Smooth muscle cell (in vitro differentiated cells): Measurements from ENCODE around the gene PPP1R12B. TPM values are rescaled to one million over a fixed set of nuclear protein-coding genes. Genes with fewer than 3 reads are reported as not detected.
"Not testable (repeated sequence)": the region's sequence is repeated elsewhere in the genome, so short reads cannot be mapped to it uniquely, and the experiment has no call there.

Source experiments
- DNase-seq: peaks from one replicate; lab custom pipeline; 2025; ENCODE audit not compliant: unreplicated experiment; lab: John Stamatoyannopoulos, UW
- H2AFZ ChIP-seq: fragments of 200-600 bp; sonication (generic); 2 replicates; pipeline ENCODE4 v1.6.0; 2016; ENCODE audit warnings: antibody characterized with exemption, low read depth, mild to moderate bottlenecking
- H3F3A ChIP-seq: fragments of 200-600 bp; sonication (generic); 2 replicates; pipeline ENCODE4 v1.6.0; 2017; ENCODE audit warnings: antibody characterized with exemption, low read depth
- H3K27ac ChIP-seq: fragments of 200-600 bp; sonication (generic); 2 replicates; pipeline ENCODE4 v1.5.1; 2016; ENCODE audit warnings: low read depth, mild to moderate bottlenecking
- H3K27me3 ChIP-seq: fragments of 200-600 bp; sonication (generic); 2 replicates; pipeline ENCODE4 v1.6.1; 2016; ENCODE audit warnings: low read depth, mild to moderate bottlenecking
- H3K36me3 ChIP-seq: fragments of 200-600 bp; sonication (generic); 2 replicates; pipeline ENCODE4 v1.5.1; 2016; ENCODE audit warnings: low read depth
- H3K4me1 ChIP-seq: fragments of 200-600 bp; sonication (generic); 2 replicates; pipeline ENCODE4 v1.5.1; 2016; ENCODE audit warnings: low read depth
- H3K4me2 ChIP-seq: fragments of 200-600 bp; sonication (generic); 2 replicates; pipeline ENCODE4 v1.6.0; 2016; ENCODE audit warnings: mild to moderate bottlenecking
- H3K4me3 ChIP-seq: fragments of 200-600 bp; sonication (generic); 2 replicates; pipeline ENCODE4 v1.5.1; 2016; ENCODE audit warnings: mild to moderate bottlenecking
- H3K79me2 ChIP-seq: fragments of 200-600 bp; sonication (generic); 2 replicates; pipeline ENCODE4 v1.6.0; 2016; ENCODE audit warnings: low read depth, mild to moderate bottlenecking
- H3K9ac ChIP-seq: fragments of 200-600 bp; sonication (generic); 2 replicates; pipeline ENCODE4 v1.6.0; 2016; ENCODE audit warnings: low read depth
- H3K9me3 ChIP-seq: fragments of 200-600 bp; sonication (generic); replicated peaks from 2 replicates; pipeline ENCODE4 v1.5.1; 2016; ENCODE audit warnings: low read depth
- H4K20me1 ChIP-seq: fragments of 200-600 bp; sonication (generic); 2 replicates; pipeline ENCODE4 v1.6.0; 2016; ENCODE audit warnings: low read depth
- WGBS: methylation state at CpG from one replicate; pipeline ENCODE4 v1.1.7; 2016; ENCODE audit warnings: low lambda C conversion rate; 5-methylcytosine and 5-hydroxymethylcytosine counted together
- polyA plus RNA-seq: library from polyadenylated mRNA; unstranded; fragments of >200 nt; fragmentation: Nextera tagmentation; extraction: Ambion mirVana; gene quantifications from 2 replicates; pipeline ENCODE4 v1.2.1, GENCODE V29; 2016
- total RNA-seq: library from RNA; depleted of rRNA; stranded (reverse); fragments of >200 nt; gene quantifications from 2 replicates; pipeline ENCODE4 v1.2.3, GENCODE V29; 2014
- TF ChIP-seq, protein P1 (sequence below): fragments of 200-600 bp; sonication (generic); IDR thresholded peaks from 2 replicates; pipeline ENCODE4 v1.5.1; 2017; ENCODE audit warnings: borderline replicate concordance, mild to moderate bottlenecking, antibody characterized with exemption; ENCODE audit not compliant: insufficient read depth, poor library complexity, severe bottlenecking

PPP1R12B gene
- total and polyA plus RNA-seq, 2 experiments from 2014 or later = 2.8 to 6.7 TPM

DNA sequence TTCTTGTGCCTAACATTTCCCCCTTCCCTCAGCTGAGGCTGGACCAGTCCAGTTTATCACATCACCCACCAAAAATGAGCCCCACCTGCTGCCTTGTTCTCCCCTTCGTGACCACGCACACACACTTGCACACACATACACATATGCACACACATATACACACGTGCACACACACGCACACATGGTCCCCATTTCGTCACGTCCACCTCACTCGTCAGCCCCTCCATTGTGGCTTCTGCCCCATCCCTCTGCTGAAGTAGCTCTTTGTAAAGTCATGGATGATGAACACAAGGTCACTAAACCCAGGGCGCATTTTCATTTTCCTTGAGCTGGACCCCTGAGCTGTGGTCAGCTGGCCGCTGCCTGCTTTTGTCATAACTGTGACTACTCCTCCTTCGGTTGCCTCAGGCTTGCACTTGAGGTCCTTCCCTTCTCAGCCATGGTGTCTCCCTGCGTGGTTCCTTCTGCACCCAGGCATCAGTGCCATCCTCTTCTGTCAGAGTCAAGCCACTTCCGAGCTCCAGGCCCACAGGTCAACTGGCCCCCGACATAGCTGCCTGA, 267.9 kb downstream of the PPP1R12B start:
- Histone ChIP-seq H3K27me3 (no peaks in the 10 kb centered on the region), H3K9me3 (no peaks in the 10 kb centered on the region), H3K27ac (peak overlapping the region; percentile 61), H3K36me3 (no peaks in the 10 kb centered on the region), H2AFZ (no peak overlapping the region), H3K4me3 (no peak overlapping the region), H3K4me2 (peak overlapping the region; percentile 68), H3F3A (peaks cover 3% of the 10 kb centered on the region), H3K79me2 (no peaks in the 10 kb centered on the region), H3K4me1 (peaks cover 6% of the 10 kb centered on the region), H3K9ac (no peak overlapping the region), H4K20me1 (no peaks in the 10 kb centered on the region)
- TF ChIP-seq, protein P1, sequence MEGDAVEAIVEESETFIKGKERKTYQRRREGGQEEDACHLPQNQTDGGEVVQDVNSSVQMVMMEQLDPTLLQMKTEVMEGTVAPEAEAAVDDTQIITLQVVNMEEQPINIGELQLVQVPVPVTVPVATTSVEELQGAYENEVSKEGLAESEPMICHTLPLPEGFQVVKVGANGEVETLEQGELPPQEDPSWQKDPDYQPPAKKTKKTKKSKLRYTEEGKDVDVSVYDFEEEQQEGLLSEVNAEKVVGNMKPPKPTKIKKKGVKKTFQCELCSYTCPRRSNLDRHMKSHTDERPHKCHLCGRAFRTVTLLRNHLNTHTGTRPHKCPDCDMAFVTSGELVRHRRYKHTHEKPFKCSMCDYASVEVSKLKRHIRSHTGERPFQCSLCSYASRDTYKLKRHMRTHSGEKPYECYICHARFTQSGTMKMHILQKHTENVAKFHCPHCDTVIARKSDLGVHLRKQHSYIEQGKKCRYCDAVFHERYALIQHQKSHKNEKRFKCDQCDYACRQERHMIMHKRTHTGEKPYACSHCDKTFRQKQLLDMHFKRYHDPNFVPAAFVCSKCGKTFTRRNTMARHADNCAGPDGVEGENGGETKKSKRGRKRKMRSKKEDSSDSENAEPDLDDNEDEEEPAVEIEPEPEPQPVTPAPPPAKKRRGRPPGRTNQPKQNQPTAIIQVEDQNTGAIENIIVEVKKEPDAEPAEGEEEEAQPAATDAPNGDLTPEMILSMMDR = no peak
- DNase-seq = no peak
- 94% methylated on average over 13 of the region's 13 CpGs for WGBS

DNA sequence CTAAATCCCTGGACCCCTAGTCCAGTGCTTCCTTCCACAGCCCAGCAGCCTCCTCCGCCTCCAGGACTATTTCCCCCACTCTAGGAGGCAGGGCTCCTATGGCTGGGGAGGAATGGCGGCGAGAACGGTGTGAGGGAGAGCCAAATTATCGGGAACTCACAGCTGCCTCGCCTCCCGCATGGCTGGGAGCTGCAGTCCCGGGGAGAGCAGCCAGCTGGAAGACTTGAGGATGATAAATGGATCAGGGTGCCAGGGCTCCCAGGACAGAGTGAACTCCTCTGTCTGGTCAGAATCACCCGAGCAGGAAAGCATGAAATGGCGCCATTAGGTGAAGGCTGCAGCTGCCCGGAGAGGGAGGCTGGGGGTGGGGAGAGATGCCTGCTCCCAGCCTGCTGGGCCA, 270.5 kb downstream of the PPP1R12B start:
- peak overlapping the region; percentile 45 for H3K4me2 ChIP-seq
- DNase-seq, H2AFZ ChIP-seq: not testable (repeated sequence)

DNA sequence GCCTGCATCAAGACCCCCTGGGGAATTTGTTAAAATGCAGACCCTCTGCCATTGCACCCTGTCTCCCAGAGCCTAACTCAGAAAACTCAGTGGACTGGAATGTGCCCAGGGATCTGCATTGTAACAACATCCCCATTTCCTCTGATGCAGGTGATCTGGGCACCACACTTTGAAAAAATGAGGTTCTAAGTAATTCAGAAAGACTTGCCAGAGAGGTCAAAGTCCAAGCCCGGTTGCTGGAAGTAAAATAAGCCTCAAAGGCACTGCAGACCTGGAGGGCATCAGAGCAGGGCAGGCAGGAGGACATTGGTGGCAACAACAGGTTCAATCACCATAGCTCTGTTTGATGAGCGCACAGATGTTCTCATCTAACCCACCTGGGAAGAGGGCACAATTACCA, 271.0 kb downstream of the PPP1R12B start:
- H3K9me3 ChIP-seq = no peaks in the 10 kb centered on the region
- peaks cover 3% of the 10 kb centered on the region for H3F3A ChIP-seq
- peaks cover 16% of the 10 kb centered on the region for H3K4me1 ChIP-seq
- H3K79me2 ChIP-seq = no peaks in the 10 kb centered on the region
- no peak for DNase-seq
- no peak overlapping the region for H3K4me2 ChIP-seq
- 86% methylated on average over 2 of the region's 2 CpGs for WGBS
- no peak overlapping the region for H3K4me3 ChIP-seq
- H4K20me1 ChIP-seq = no peaks in the 10 kb centered on the region
- H3K9ac ChIP-seq = no peak overlapping the region
- H3K27ac ChIP-seq = no peak overlapping the region
- no peaks in the 10 kb centered on the region for H3K36me3 ChIP-seq
- TF ChIP-seq, protein P1 = no peak
- no peaks in the 10 kb centered on the region for H3K27me3 ChIP-seq
- H2AFZ ChIP-seq = no peak overlapping the region

More for the DNA sequence above, 270.5 kb downstream of the PPP1R12B start:
- H3K4me3 ChIP-seq, H3K36me3 ChIP-seq, H3K9ac ChIP-seq, H3K79me2 ChIP-seq, H3F3A ChIP-seq, H3K27ac ChIP-seq, H3K9me3 ChIP-seq, H4K20me1 ChIP-seq, H3K27me3 ChIP-seq: not testable (repeated sequence)
- WGBS = 77% methylated on average over 11 of the region's 11 CpGs
- peaks cover 16% of the 10 kb centered on the region for H3K4me1 ChIP-seq

DNA sequence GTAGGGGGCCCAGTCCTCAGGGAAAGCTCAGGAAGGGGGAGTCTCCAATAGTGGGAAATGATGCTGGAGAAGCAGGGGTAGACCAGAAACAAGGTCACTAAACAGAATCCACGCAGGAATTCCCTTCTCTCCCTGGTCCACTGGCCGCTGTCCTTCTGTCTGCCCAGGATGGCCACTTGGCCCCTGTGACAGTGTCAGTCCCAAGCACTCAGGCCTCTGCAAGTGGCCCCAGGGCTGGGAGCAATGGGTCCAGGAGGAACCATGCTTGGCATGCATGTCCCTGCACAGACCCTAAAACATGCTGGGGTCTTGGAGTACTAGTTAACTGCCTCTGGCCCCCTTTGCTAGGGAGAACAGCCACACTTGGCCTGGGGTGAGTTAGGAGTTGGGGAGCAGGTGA, 271.5 kb downstream of the PPP1R12B start:
- 100% methylated on average over 2 of the region's 2 CpGs for whole genome bisulfite sequencing

DNA sequence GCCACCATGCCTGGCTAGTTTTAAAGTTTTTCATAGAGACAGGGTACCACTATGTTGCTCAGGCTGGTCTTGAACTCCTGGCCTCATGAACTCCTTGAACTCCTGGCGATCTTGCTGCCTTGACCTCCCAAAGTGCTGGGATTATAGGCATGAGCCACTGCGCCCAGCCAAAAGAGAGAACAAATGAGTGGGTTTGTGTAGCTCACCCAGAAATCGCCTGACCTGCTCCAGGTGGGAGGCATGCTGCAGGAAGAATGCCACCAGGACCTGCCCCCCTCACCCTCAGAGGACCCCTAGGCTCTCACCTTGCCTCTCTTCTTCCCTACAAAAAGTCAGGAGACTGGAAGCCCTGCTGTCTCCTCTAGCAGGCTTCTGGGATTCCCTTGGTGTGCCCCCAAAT, 272.9 kb downstream of the PPP1R12B start:
- H3K36me3 ChIP-seq = no peaks in the 10 kb centered on the region
- no peak overlapping the region for H3K4me2 ChIP-seq
- no peaks in the 10 kb centered on the region for H4K20me1 ChIP-seq
- no peaks in the 10 kb centered on the region for H3K79me2 ChIP-seq
- H3K27me3 ChIP-seq = no peaks in the 10 kb centered on the region
- H3K9me3 ChIP-seq = no peaks in the 10 kb centered on the region
- no peak overlapping the region for H3K9ac ChIP-seq
- TF ChIP-seq, protein P1 = no peak
- no peak for DNase-seq
- 93% methylated on average over 3 of the region's 3 CpGs for WGBS
- peaks cover 3% of the 10 kb centered on the region for H3F3A ChIP-seq
- no peak overlapping the region for H2AFZ ChIP-seq
- H3K4me1 ChIP-seq = peaks cover 16% of the 10 kb centered on the region
- no peak overlapping the region for H3K27ac ChIP-seq
- H3K4me3 ChIP-seq = no peak overlapping the region

More for the DNA sequence above, 271.5 kb downstream of the PPP1R12B start:
- not testable (repeated sequence) for H4K20me1 ChIP-seq, H3K27ac ChIP-seq, H3K4me2 ChIP-seq, H3K79me2 ChIP-seq, H3K9me3 ChIP-seq, H3K9ac ChIP-seq, H3K27me3 ChIP-seq, H3K4me3 ChIP-seq, H2AFZ ChIP-seq, DNase-seq, H3K36me3 ChIP-seq, H3F3A ChIP-seq
- H3K4me1 ChIP-seq = peaks cover 16% of the 10 kb centered on the region
